H9 (cell line): Measurements from ENCODE around the gene CADM3. TPM values are rescaled to one million over a fixed set of nuclear protein-coding genes. Genes with fewer than 3 reads are reported as not detected.
A peak's percentile ranks its signal among the peaks of the same experiment; 100 is the strongest.

Experiments used
- DNase-seq: peaks from one replicate; pipeline ENCODE4 v3.0.0-alpha.2; 2017
- H2AFZ ChIP-seq: one replicate; pipeline ENCODE4 v1.6.1; 2013; ENCODE audit warnings: mild to moderate bottlenecking, low read length, control low read depth, moderate library complexity
- H2AK5ac ChIP-seq: 2 replicates; pipeline ENCODE4 v1.6.1; 2013; ENCODE audit warnings: low read length, control low read depth, mixed read lengths; ENCODE audit not compliant: insufficient read length
- H2BK120ac ChIP-seq: one replicate; pipeline ENCODE4 v1.6.1; 2013; ENCODE audit warnings: low read depth, mild to moderate bottlenecking, low read length, control low read depth, inconsistent platforms; ENCODE audit not compliant: poor library complexity, severe bottlenecking
- H2BK12ac ChIP-seq: 2 replicates; pipeline ENCODE4 v1.6.1; 2013; ENCODE audit warnings: low read length, control low read depth, mixed read lengths, low read depth; ENCODE audit not compliant: insufficient read length
- H2BK15ac ChIP-seq: 2 replicates; pipeline ENCODE4 v1.6.1; 2013; ENCODE audit warnings: low read depth, low read length, control low read depth
- H2BK20ac ChIP-seq: one replicate; pipeline ENCODE4 v1.6.1; 2013; ENCODE audit warnings: low read depth, mild to moderate bottlenecking, low read length, control low read depth, inconsistent platforms; ENCODE audit not compliant: poor library complexity, severe bottlenecking
- H2BK5ac ChIP-seq: 2 replicates; pipeline ENCODE4 v1.6.1; 2013; ENCODE audit warnings: low read length, control low read depth, mixed read lengths; ENCODE audit not compliant: insufficient read length
- H3K14ac ChIP-seq: 2 replicates; pipeline ENCODE4 v1.6.1; 2013; ENCODE audit warnings: low read length, control low read depth; ENCODE audit not compliant: insufficient read depth
- H3K18ac ChIP-seq: 2 replicates; pipeline ENCODE4 v1.6.1; 2013; ENCODE audit warnings: low read depth, mild to moderate bottlenecking, mixed read lengths, low read length, control low read depth; ENCODE audit not compliant: insufficient read length
- H3K23ac ChIP-seq: 2 replicates; pipeline ENCODE4 v1.6.1; 2013; ENCODE audit warnings: low read length, control low read depth, mixed read lengths, low read depth; ENCODE audit not compliant: insufficient read length
- H3K23me2 ChIP-seq: 2 replicates; pipeline ENCODE4 v1.6.1; 2013; ENCODE audit warnings: low read depth, mild to moderate bottlenecking, mixed read lengths, low read length, control low read depth; ENCODE audit not compliant: insufficient read length, poor library complexity, severe bottlenecking
- H3K27ac ChIP-seq: 2 replicates; pipeline ENCODE4 v1.5.1; 2013; ENCODE audit warnings: low read length, control low read depth, mixed read lengths, low read depth; ENCODE audit not compliant: insufficient read length
- H3K27me3 ChIP-seq: 2 replicates; pipeline ENCODE4 v1.6.1; 2013; ENCODE audit warnings: low read length, control low read depth, inconsistent platforms; ENCODE audit not compliant: insufficient read depth
- H3K4ac ChIP-seq: 2 replicates; pipeline ENCODE4 v1.6.1; 2013; ENCODE audit warnings: low read depth, mild to moderate bottlenecking, control low read depth, inconsistent platforms, low read length, moderate library complexity
- H3K4me1 ChIP-seq: 2 replicates; pipeline ENCODE4 v1.6.1; 2013; ENCODE audit warnings: low read length, control low read depth, inconsistent platforms; ENCODE audit not compliant: insufficient read depth
- H3K4me2 ChIP-seq: 2 replicates; pipeline ENCODE4 v1.6.1; 2013; ENCODE audit warnings: low read length, control low read depth, mixed read lengths; ENCODE audit not compliant: insufficient read length, insufficient read depth
- H3K56ac ChIP-seq: 2 replicates; pipeline ENCODE4 v1.6.1; 2013; ENCODE audit warnings: low read depth, mild to moderate bottlenecking, mixed read lengths, low read length, control low read depth; ENCODE audit not compliant: insufficient read length
- H3K79me1 ChIP-seq: 2 replicates; pipeline ENCODE4 v1.6.1; 2013; ENCODE audit warnings: low read depth, mild to moderate bottlenecking, moderate library complexity, low read length, control low read depth, inconsistent platforms; ENCODE audit not compliant: insufficient read depth, poor library complexity, severe bottlenecking
- H3K79me2 ChIP-seq: 2 replicates; pipeline ENCODE4 v1.6.1; 2013; ENCODE audit warnings: low read length, control low read depth, inconsistent platforms; ENCODE audit not compliant: insufficient read depth
- H3K9ac ChIP-seq: 2 replicates; pipeline ENCODE4 v1.6.1; 2013; ENCODE audit warnings: low read length, control low read depth, mixed read lengths; ENCODE audit not compliant: insufficient read length; ENCODE audit errors: extremely low read depth
- H3K9me3 ChIP-seq: one replicate; pipeline ENCODE4 v1.6.1; 2013; ENCODE audit warnings: low read depth, low read length, inconsistent platforms; ENCODE audit not compliant: control insufficient read depth
- H3T11ph ChIP-seq: one replicate; pipeline ENCODE4 v1.6.1; 2013; ENCODE audit warnings: mild to moderate bottlenecking, low read length, control low read depth, inconsistent platforms
- H4K20me1 ChIP-seq: one replicate; pipeline ENCODE4 v1.6.1; 2013; ENCODE audit not compliant: control insufficient read depth, insufficient read length, insufficient read depth
- H4K5ac ChIP-seq: 2 replicates; pipeline ENCODE4 v1.6.1; 2013; ENCODE audit warnings: low read depth, mild to moderate bottlenecking, mixed read lengths, low read length, control low read depth; ENCODE audit not compliant: insufficient read length
- H4K8ac ChIP-seq: replicated peaks from 2 replicates; pipeline ENCODE4 v1.6.1; 2013; ENCODE audit warnings: low read length, control low read depth, mixed read lengths, low read depth; ENCODE audit not compliant: insufficient read length
- H4K91ac ChIP-seq: 2 replicates; pipeline ENCODE4 v1.6.1; 2013; ENCODE audit warnings: low read depth, mild to moderate bottlenecking, moderate library complexity, mixed read lengths, low read length, control low read depth; ENCODE audit not compliant: insufficient read length
- H3K27ac Mint-ChIP-seq, 3 experiments: 2 replicates in 2 of 3; 3 replicates in 1 of 3; pipeline ENCODE4 v1.8.0; 2020 to 2021; ENCODE audit warnings: mixed read lengths in 3 of 3, mild to moderate bottlenecking in 1 of 3, moderate library complexity in 1 of 3
- H3K27me3 Mint-ChIP-seq: 2 replicates; pipeline ENCODE4 v1.8.0; 2021; ENCODE audit warnings: low read depth, mild to moderate bottlenecking, moderate library complexity, mixed read lengths
- H3K36me3 Mint-ChIP-seq, 3 experiments: 2 replicates in 2 of 3; 3 replicates in 1 of 3; pipeline ENCODE4 v1.8.0; 2020 to 2021; ENCODE audit warnings: low read depth in 3 of 3, mixed read lengths in 3 of 3; ENCODE audit not compliant: insufficient read depth in 1 of 3
- H3K4me1 Mint-ChIP-seq, 2 experiments: 2 replicates each; pipeline ENCODE4 v1.8.0; 2020; ENCODE audit warnings: mixed read lengths in 2 of 2
- H3K4me3 Mint-ChIP-seq, 2 experiments: 2 replicates in 1 of 2; 3 replicates in 1 of 2; pipeline ENCODE4 v1.8.0; 2020 to 2021; ENCODE audit warnings: mild to moderate bottlenecking in 2 of 2, mixed read lengths in 2 of 2, moderate library complexity in 1 of 2
- H3K9me3 Mint-ChIP-seq, 2 experiments: 2 replicates in 1 of 2; 3 replicates in 1 of 2; pipeline ENCODE4 v1.8.0; 2020; ENCODE audit warnings: mild to moderate bottlenecking in 2 of 2, mixed read lengths in 2 of 2, moderate library complexity in 1 of 2
- WGBS: extraction: QIAGEN DNeasy Blood & Tissue Kit; methylation state at CpG from one replicate; pipeline ENCODE4 v1.1.7; 2013; ENCODE audit warnings: missing lambda C conversion rate, low lambda C conversion rate, mixed read lengths; ENCODE audit not compliant: insufficient read length; ENCODE audit errors: extremely low coverage; 5-methylcytosine and 5-hydroxymethylcytosine counted together
- total RNA-seq: library from RNA; stranded (reverse); gene quantifications from 2 replicates; pipeline ENCODE4 v1.2.1, GENCODE V29; 2021
- TF ChIP-seq, protein P1 (sequence below): fragments of 200-600 bp; sonication (generic); conservative IDR thresholded peaks from 3 replicates; pipeline ENCODE4 v1.8.0; 2021; ENCODE audit warnings: antibody characterized with exemption, mild to moderate bottlenecking

CADM3 gene
- total RNA-seq, 1 experiment from 2014 or later: 5.6 TPM

DNA sequence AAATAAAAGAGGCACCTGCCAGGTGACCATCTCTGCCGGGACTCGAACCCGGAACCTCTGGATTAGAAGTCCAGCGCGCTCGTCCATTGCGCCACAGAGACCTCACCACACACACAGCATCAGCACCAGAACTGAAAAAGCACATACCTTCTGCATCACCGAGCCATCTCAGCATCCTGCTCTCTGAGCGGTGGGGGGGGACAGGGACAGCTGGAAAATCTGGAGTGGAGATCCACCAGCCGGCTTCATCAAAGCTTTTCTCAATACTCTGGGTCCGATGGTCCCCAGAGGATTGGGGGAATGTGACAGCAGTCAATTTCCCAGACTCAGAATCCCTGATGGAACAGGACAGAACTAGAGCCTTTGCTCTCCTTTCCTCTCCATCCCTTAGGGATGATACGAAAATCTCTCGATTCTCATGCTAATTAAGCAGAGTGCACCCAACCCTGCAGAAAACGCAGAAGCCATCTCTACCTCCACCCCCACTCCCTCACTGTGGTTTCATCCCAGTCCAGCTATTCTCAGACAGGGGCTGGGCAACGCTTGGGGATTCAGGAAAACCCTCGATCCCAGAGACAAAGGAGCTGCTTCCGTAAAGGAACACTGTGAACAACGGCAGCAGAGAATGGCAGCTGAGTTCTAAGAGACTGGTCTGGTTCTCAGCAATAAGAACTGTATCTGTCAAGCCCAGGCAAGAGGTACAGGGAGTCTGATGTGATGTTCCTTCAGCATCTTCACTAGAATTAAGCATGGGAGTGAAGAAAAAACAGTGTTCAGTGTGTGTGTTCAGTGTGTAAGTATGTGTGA lies 29.6 kb upstream of the CADM3 start:
- H3K4me2 ChIP-seq: no peak overlapping the region
- no peak overlapping the region for H2AFZ ChIP-seq

More for the DNA sequence above, 29.6 kb upstream of the CADM3 start:
- Histone ChIP-seq H3K23me2 (no peaks in the 10 kb centered on the region), H3K23ac (no peak overlapping the region), H2BK15ac (no peak overlapping the region), H3K27me3 (no peaks in the 10 kb centered on the region), H2BK120ac (no peak overlapping the region), H3K79me2 (no peaks in the 10 kb centered on the region), H3K14ac (no peak overlapping the region), H3K9me3 (no peaks in the 10 kb centered on the region), H4K20me1 (no peaks in the 10 kb centered on the region), H4K8ac (no peak overlapping the region), H4K91ac (no peak overlapping the region), H2BK12ac (no peak overlapping the region), H3K4ac (no peak overlapping the region), H2BK5ac (no peak overlapping the region), H3K56ac (no peak overlapping the region), H3K27ac (no peak overlapping the region), H3K79me1 (no peaks in the 10 kb centered on the region), H3K4me1 (no peaks in the 10 kb centered on the region; the same call in 1 of the 2 replicates), H2BK20ac (no peak overlapping the region), H3T11ph (no peak overlapping the region), H3K9ac (no peak overlapping the region), H3K18ac (no peak overlapping the region), H4K5ac (no peak overlapping the region), H2AK5ac (no peak overlapping the region)
- H3K4me3 Mint-ChIP-seq: no peak overlapping the region
- no peaks in the 10 kb centered on the region for H3K9me3 Mint-ChIP-seq
- peak; percentile 40 for DNase-seq
- TF ChIP-seq, protein P1, sequence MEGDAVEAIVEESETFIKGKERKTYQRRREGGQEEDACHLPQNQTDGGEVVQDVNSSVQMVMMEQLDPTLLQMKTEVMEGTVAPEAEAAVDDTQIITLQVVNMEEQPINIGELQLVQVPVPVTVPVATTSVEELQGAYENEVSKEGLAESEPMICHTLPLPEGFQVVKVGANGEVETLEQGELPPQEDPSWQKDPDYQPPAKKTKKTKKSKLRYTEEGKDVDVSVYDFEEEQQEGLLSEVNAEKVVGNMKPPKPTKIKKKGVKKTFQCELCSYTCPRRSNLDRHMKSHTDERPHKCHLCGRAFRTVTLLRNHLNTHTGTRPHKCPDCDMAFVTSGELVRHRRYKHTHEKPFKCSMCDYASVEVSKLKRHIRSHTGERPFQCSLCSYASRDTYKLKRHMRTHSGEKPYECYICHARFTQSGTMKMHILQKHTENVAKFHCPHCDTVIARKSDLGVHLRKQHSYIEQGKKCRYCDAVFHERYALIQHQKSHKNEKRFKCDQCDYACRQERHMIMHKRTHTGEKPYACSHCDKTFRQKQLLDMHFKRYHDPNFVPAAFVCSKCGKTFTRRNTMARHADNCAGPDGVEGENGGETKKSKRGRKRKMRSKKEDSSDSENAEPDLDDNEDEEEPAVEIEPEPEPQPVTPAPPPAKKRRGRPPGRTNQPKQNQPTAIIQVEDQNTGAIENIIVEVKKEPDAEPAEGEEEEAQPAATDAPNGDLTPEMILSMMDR: no peak
- no CpG with 5 or more reads among the region's 18 CpGs for WGBS
- H3K36me3 Mint-ChIP-seq: no peaks in the 10 kb centered on the region; a peak in 1 of 7 replicates
- no peak overlapping the region for H3K27ac Mint-ChIP-seq
- H3K27me3 Mint-ChIP-seq: no peaks in the 10 kb centered on the region
- peaks cover 6 to 8% of the 10 kb centered on the region in 2 experiments; a peak in 3 of 4 replicates for H3K4me1 Mint-ChIP-seq
